HG03039 (cell line): Measurements from ENCODE around the gene AIF1.

Experiments
- ATAC-seq: cut with Tn5 transposase; IDR thresholded peaks from one replicate; pipeline ENCODE4 v1.9.1; 2021; ENCODE audit warnings: mild to moderate bottlenecking, moderate library complexity; ENCODE audit not compliant: unreplicated experiment

AIF1 gene

DNA sequence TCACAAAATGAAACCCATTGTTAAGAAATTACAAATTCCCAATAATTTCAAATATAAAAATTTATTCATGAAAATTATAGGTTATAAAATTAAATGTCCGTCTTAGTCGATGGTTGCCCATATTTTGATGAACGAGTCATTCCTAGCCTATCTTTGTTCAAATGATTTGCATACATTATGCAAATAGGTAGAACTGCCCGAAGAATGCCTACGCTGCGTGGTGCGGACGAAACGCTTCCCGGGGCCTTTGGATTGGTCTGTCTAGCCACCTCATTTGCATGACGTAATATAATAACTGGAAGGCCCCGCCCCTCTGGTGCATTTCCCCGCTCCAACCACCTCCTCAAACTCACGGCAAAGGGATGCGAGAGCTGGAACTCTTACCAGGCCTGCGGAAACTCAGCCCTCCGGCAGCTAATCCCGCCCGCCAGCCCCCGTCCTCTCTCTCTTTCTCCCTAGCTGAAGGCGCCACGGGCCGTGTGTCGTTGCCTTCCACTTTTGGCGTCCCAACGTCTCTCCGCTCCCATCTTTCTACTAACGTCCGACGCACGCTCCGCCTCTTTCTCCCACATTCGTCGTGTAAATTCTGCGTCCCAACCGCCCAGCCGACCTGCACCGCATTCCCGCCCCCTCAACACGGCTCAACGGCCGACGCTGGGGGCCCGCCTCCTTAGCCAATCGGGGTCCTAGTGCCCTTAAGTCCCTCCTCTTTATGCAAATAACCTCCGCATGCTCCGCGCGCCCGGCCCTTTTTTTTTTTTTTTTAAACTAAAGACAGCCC, 5.0 kb downstream of the AIF1 start:
- peak; percentile 67 for ATAC-seq

DNA sequence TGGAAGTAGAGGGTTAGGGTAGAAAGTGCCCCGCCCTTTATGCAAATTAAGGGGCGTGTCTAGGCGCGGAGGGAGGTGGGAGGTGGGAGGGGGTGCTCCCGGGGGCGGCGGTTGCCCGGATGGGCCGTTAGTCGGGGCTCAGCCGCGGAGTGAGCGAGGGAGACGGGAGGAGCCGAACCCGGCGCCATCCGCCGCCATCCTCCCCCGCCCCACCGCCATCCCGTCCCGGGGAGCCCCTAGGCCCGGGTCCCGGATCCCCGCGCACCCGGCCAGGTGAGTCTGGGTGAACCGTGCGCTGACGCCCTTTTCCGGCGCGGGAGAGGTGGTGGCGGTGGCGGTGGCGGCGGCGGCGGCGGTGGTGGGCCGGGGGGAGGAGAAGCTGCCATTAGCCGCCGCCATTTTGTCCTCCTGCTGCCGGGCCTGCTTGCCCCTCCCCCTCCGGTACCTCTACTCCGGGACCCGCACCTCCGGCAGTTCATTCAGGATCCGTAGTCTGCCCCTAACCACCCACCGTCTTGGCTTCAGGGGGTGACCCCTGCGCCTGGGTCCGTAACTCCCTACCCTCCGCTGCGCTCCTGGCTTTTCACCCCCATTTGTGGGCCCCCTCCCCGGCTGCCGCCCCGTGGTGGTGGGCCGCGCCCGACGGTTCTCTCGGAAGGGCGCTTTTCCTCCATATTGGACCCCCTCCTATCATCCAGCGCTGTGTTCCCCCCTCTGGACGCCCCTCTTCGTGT, 5.7 kb downstream of the AIF1 start, which contains the start of gene PRRC2A:
PRRC2A (plus strand) TSS at position 130 of the 734 bp plus-strand sequence. CDS start 2,075 bp downstream, outside the sequence.
- ATAC-seq: peak; percentile 51

DNA sequence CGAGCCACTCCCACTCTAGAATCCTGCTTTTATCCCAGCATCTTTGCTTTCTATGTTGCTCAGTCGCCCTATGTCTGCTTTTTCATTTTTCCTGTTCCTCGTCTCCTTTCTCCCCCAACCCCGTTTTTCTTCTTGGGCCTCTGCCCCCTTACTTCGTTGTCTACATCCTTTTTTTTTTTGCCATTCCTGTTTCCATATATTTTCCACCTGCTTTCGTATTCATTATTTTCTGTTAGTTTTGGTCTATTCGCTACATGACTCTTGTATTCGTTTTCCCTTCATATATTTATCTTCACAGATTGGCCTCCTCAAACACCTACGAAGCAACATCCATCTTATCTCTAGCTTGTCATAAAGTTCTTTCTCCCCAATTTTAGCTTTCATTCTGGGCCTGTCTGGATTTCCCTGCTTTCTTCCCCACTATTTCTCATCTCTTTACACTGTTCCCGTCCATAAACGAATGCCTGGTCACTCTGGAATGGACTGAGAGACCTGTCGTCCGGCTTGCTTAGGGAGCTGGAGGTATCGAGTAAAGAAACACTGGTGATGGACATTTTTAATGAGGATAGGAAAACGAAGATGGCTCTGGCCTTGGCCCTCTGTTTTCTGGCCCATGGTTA, 6.4 kb downstream of the AIF1 start:
- ATAC-seq: no peak

DNA sequence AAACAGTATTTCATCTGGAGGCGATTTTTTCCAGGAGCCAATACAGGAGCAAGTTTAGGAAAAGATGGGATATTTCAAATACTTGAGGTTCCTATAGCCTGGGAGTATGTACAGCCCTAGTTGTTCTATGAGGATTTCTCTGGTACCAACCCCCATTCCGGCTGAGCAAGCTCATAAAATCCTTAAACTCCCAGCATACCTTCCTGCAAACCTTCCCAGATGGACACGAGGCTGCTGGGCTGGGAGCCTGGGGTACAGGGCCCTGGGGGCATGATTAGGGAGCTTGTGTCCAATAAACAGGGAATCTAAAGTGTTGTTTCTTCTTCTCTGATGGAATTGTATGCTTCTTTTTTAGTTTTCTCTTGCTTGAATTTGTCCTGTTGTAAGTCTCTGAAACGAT, 7.0 kb downstream of the AIF1 start:
- no peak for ATAC-seq

DNA sequence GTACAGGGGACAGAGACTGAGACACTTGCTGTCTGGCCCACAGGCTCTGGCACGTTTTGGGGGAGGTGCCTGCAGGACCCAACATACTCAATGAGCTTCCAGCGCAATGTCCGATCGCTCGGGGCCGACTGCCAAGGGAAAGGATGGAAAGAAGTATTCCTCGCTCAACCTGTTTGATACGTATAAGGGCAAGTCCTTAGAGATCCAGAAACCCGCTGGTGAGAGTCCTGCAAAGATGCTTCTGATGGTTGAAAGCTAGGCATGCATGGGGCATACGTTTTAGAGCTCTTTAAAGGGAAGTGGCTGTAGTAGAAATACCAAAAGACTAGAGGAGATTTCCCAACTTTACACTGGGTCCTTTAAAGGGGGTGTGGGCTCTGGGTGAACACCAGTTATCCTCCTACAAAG, 7.7 kb downstream of the AIF1 start:
- ATAC-seq: no peak

DNA sequence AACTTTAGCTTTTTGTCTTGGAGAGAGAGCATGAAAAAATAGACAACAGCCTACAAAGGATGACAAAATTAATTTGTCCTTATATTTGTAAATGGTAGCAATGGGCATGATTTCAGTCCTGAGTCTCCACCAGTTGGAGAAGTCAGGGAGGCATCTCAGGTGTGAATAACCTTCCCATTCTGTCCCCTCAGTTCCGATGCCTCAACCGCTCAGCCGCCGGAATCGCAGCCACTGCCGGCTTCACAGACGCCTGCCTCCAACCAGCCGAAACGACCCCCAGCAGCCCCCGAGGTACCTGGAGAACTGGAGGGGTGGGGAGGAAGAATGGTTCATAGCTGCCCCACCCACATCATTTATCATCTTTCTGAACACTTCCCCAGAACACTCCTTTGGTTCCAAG, 9.0 kb downstream of the AIF1 start:
- no peak for ATAC-seq

- ATAC-seq: no peak
These were observed 11.9 kb downstream of the AIF1 start for GRCh38 chr6:31626952-31627351.

DNA sequence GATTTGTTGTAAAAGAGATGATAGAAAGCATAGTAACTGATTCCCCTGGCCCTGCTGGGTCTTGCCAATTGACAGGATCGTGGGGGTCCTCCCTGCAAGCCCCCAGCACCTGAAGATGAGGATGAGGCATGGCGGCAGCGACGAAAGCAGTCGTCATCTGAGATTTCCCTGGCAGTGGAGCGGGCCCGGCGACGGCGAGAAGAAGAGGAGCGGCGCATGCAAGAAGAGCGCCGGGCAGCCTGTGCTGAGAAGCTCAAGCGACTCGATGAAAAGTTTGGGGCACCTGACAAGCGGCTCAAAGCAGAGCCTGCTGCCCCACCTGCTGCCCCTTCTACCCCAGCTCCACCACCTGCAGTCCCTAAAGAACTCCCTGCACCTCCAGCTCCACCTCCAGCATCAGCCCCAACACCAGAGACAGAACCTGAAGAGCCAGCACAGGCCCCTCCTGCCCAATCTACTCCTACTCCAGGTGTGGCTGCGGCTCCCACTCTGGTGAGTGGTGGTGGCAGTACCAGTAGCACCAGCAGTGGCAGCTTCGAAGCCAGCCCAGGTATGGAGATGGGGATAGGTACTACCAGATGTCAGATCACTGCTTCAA, 12.8 kb downstream of the AIF1 start:
- ATAC-seq: no peak

- no peak for ATAC-seq
These were observed 14.0 kb downstream of the AIF1 start for GRCh38 chr6:31629014-31629413.

DNA sequence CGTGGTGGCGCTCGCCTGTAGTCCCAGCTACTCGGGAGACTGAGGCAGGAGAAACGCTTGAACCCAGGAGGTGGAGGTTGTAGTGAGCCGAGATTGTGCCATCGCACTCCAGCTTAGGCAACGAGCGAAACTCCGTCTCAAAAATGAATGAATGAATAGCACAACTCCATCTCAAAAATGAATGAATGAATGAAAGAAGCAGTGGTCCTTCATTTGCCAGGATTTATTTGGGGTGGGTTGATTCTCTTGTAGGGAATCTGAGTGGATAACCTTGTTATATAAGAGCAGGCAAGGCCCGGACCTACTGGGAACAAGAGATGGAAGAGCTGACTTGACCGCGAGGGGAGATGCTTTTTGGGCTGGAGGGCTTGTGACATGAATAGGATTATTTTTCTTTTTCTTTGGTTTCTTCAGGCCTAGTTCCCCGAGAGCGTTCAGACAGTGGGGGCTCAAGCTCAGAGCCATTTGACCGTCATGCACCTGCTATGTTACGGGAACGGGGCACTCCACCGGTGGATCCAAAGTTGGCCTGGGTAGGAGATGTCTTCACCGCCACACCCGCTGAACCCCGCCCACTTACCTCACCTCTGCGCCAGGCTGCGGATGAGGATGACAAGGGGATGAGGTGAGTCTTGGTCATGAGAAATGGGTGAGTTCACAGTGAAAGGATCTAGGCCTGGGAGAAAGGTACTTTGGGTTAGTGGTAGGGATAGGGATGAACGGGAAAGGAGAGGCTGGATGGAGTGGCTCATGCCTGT, 15.3 kb downstream of the AIF1 start:
- ATAC-seq: no peak

- ATAC-seq: no peak
These were observed 16.2 kb downstream of the AIF1 start for GRCh38 chr6:31631209-31631608.

GRCh38 chr6:31631681-31632278, 16.7 kb downstream of the AIF1 start:
- ATAC-seq: no peak

DNA sequence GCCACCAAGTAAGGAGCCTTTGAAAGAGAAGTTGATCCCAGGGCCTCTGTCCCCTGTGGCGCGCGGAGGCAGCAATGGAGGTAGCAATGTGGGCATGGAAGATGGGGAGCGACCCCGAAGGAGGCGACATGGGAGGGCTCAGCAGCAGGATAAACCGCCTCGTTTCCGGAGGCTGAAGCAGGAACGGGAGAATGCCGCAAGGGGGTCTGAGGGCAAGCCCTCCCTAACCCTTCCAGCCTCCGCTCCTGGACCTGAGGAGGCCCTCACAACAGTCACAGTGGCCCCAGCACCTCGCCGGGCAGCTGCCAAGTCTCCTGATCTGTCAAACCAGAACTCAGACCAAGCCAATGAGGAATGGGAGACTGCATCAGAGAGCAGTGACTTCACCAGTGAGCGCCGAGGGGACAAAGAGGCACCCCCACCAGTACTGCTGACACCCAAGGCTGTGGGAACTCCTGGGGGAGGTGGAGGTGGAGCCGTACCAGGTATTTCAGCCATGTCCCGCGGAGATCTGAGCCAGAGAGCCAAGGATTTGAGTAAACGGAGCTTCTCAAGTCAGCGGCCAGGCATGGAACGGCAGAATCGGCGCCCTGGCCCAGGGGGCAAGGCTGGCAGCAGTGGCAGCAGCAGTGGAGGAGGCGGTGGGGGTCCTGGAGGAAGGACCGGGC, 17.4 kb downstream of the AIF1 start:
- ATAC-seq: no peak

DNA sequence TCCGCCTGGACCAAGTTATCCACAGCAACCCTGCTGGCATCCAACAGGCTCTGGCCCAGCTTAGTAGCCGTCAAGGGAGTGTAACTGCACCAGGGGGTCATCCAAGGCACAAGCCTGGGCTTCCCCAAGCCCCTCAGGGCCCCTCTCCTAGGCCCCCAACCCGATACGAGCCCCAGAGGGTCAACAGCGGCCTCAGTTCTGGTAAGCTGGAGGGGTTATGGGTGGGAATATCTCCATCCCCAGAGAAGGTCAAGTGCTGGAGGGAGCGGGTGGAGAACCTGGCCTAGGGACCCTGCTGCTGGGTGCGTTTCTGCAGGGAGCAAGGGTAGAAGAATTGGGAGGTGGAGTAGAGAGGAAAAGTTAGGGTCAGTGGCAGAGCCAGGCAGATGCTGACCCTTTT, 18.4 kb downstream of the AIF1 start:
- ATAC-seq: no peak

- no peak for ATAC-seq
These were observed 19.1 kb downstream of the AIF1 start for GRCh38 chr6:31634131-31634530.

DNA sequence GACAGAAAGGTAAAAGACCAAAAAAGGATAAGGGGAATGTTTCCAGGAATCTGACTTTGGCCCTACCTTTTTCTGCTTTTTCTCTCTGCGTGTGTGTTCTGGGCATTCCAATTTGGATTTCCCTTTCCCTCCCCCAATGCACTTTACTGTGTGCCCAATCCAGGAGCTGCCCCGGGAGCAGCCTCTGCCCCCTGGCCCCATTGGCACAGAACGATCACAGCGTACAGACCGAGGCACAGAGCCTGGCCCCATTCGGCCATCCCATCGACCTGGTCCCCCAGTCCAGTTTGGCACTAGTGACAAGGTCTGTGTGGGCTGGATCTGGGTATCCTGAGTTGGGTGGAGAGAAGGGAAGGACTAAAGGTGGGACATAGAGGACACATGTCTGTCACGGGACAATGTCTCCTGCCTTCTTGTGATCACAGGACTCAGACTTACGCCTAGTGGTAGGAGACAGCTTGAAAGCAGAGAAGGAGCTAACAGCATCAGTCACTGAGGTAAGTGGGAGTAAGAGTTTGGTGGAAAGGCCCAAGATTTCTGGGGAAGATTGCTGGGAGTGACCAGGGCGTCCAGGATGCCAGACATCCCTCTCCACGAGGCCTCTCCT, 20.0 kb downstream of the AIF1 start:
- ATAC-seq: no peak

DNA sequence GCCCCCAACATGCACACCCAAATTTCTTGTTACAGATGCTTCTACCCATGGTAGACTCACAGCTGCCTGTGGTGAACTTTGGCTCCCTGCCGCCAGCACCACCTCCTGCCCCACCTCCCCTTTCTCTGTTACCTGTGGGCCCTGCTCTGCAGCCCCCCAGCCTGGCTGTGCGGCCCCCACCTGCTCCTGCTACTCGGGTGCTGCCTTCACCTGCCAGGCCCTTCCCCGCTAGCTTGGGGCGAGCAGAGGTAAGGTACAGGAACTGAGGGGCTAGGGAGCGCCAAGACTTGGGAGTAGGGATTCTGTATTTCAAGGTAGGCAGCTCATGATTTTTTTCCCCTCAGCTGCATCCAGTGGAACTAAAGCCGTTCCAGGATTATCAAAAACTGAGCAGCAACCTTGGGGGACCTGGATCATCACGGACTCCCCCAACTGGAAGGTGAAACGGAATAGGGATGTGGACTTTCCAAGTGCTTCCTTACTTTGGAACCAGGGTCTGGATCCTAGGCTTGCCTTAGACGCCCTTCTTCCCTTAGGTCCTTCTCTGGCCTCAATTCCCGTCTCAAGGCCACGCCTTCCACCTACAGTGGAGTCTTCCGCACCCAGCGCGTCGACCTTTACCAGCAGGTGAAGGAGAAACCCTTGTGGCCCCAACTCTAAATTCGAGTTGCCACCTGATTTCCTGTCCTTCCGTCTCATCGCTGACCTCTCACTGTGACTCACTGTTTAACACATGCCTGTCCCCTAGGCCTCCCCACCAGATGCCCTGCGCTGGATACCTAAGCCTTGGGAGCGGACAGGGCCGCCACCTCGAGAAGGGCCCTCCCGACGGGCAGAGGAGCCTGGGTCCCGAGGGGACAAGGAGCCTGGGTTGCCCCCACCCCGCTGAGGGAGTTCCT, 21.9 kb downstream of the AIF1 start:
- no peak for ATAC-seq

DNA sequence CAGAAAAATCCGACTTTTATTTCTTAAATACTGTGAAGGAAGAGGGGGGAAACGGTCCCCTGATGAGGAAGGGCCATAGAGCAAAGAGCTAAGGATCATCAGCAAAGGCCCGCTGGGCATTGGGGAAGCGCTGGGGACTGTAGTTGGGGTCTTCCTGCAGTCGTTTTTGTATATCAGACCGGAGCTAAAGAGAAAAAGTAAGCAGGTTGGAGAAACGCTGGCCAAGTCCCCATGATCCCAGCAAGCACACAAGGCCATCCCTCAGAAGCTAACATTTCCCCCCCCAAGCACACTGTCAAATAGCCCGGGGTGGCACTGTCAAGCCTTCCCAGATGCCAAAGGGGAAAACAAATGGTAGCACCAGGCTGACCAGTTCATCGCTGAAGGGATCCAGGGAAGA, 24.0 kb downstream of the AIF1 start:
- no peak for ATAC-seq
